A549 (cell line): ENCODE results near the gene ZNF583. TPM values are rescaled to one million over a fixed set of nuclear protein-coding genes. Genes with fewer than 3 reads are reported as not detected.

Source experiments
- ATAC-seq, 2 experiments: fragments of 200-7000 bp in 1 of 2; fragments of >200 bp in 1 of 2; cut with Nextera tagmentation in 1 of 2; cut with Tn5 transposase in 1 of 2; 3 replicates each; pipeline versions ENCODE4 v1.8.0 to v1.9.1; 2018 to 2020; ENCODE audit warnings: mild to moderate bottlenecking in 1 of 2, moderate library complexity in 1 of 2
- CTCF ChIA-PET: fragments of 300-600 bp; sonication (Branson Sonifier 250); formaldehyde crosslinking; extraction: SDS; loops from one replicate; lab custom pipeline; 2021; ENCODE audit warnings: antibody characterized with exemption, inconsistent platforms; lab: Yijun Ruan, JAX
- POLR2A ChIA-PET: fragments of 350-600 bp; formaldehyde crosslinking; extraction: SDS; loops from one replicate; lab custom pipeline; 2021; ENCODE audit warnings: antibody characterized with exemption, inconsistent platforms; lab: Yijun Ruan, JAX
- DNase-seq, 2 experiments: peaks; one replicate each; pipeline versions ENCODE4 v3.0.0 to v3.0.0-alpha.2; 2011 to 2016; ENCODE audit warnings: low read depth in 1 of 2, low spot score in 1 of 2
- FAIRE-seq: peaks from 2 replicates; lab custom pipeline; 2011; peaks lifted over from hg19 to GRCh38; lab: Jason Lieb, UNC
- H3K27ac ChIP-seq, 2 experiments: fragments of >200 bp; sonication (Bioruptor Twin); formaldehyde crosslinking; 3 replicates each; pipeline ENCODE4 v1.5.1; 2016 to 2017
- H3K4me1 ChIP-seq: fragments of >200 bp; sonication (Bioruptor Twin); formaldehyde crosslinking; 3 replicates; pipeline ENCODE4 v1.6.1; 2016
- H3K4me2 ChIP-seq: fragments of >200 bp; sonication (Bioruptor Twin); formaldehyde crosslinking; 3 replicates; pipeline ENCODE4 v1.6.1; 2016
- H3K4me3 ChIP-seq: fragments of >200 bp; sonication (Bioruptor Twin); formaldehyde crosslinking; 3 replicates; pipeline ENCODE4 v1.5.1; 2016
- H3K9me3 ChIP-seq: fragments of >200 bp; sonication (Bioruptor Twin); formaldehyde crosslinking; 3 replicates; pipeline ENCODE4 v1.6.1; 2016
- BHLHE40 ChIP-seq: IDR thresholded peaks from 2 replicates; pipeline ENCODE4 v1.6.1; 2012; ENCODE audit warnings: low read depth, low read length, inconsistent platforms
- CBX8 ChIP-seq: fragments of 200-600 bp; sonication (generic); IDR thresholded peaks from 2 replicates; pipeline ENCODE4 v1.6.1; 2016
- CEBPB ChIP-seq, 2 experiments: fragments of >200 bp in 1 of 2; sonication (Bioruptor Twin) in 1 of 2; formaldehyde crosslinking in 1 of 2; IDR thresholded peaks; 2 replicates each; pipeline ENCODE4 v1.6.1; 2012 to 2016
- CHD2 ChIP-seq: fragments of 150-350 bp; IDR thresholded peaks from 2 replicates; pipeline ENCODE4 v1.6.1; 2014; ENCODE audit warnings: low read length; ENCODE audit not compliant: partially characterized antibody
- CTCF ChIP-seq: fragments of >200 bp; sonication (Bioruptor Twin); formaldehyde crosslinking; IDR thresholded peaks from 3 replicates; pipeline ENCODE4 v1.5.1; 2016
- EHF ChIP-seq: fragments of 250-450 bp; sonication (Bioruptor Pico); IDR thresholded peaks from 2 replicates; pipeline ENCODE4 v1.5.0; 2020; ENCODE audit warnings: mild to moderate bottlenecking
- EHMT2 ChIP-seq: fragments of 200-600 bp; sonication (generic); IDR thresholded peaks from 2 replicates; pipeline ENCODE4 v1.6.1; 2016; ENCODE audit warnings: antibody characterized with exemption, low read depth, mild to moderate bottlenecking, moderate library complexity
- ELK1 ChIP-seq: fragments of 150-350 bp; IDR thresholded peaks from 2 replicates; pipeline ENCODE4 v1.6.1; 2014; ENCODE audit warnings: low read depth, mild to moderate bottlenecking, low read length
- EP300 ChIP-seq, 2 experiments: fragments of >200 bp; sonication (Bioruptor Twin); formaldehyde crosslinking; IDR thresholded peaks; 2 replicates in 1 of 2; 3 replicates in 1 of 2; pipeline ENCODE4 v1.6.1; 2016 to 2017
- ESRRA ChIP-seq: fragments of 150-350 bp; IDR thresholded peaks from 2 replicates; pipeline ENCODE4 v1.6.1; 2014; ENCODE audit warnings: mild to moderate bottlenecking, low read length, borderline replicate concordance
- FOSB ChIP-seq: fragments of 250-450 bp; sonication (Bioruptor Pico); IDR thresholded peaks from 2 replicates; pipeline ENCODE4 v1.5.0; 2020; ENCODE audit warnings: mild to moderate bottlenecking, moderate library complexity
- FOXS1 ChIP-seq: fragments of 250-450 bp; sonication (Bioruptor Pico); IDR thresholded peaks from 2 replicates; pipeline ENCODE4 v1.5.0; 2020; ENCODE audit warnings: mild to moderate bottlenecking, moderate library complexity
- HDAC2 ChIP-seq: fragments of 200-600 bp; sonication (generic); IDR thresholded peaks from 2 replicates; pipeline ENCODE4 v1.6.1; 2016
- HOXA7 ChIP-seq: fragments of 250-450 bp; sonication (Bioruptor Pico); IDR thresholded peaks from 2 replicates; pipeline ENCODE4 v1.5.0; 2020; ENCODE audit warnings: mild to moderate bottlenecking, moderate library complexity
- HOXB13 ChIP-seq: fragments of 250-450 bp; sonication (Bioruptor Pico); IDR thresholded peaks from 2 replicates; pipeline ENCODE4 v1.5.0; 2020; ENCODE audit warnings: low read depth, mild to moderate bottlenecking, moderate library complexity
- KDM1A ChIP-seq: fragments of 200-600 bp; sonication (generic); IDR thresholded peaks from 2 replicates; pipeline ENCODE4 v1.6.1; 2016; ENCODE audit warnings: low read depth, mild to moderate bottlenecking
- KDM5A ChIP-seq: fragments of 200-600 bp; sonication (generic); IDR thresholded peaks from 2 replicates; pipeline ENCODE4 v1.6.1; 2016; ENCODE audit warnings: antibody characterized with exemption, mild to moderate bottlenecking
- MAX ChIP-seq: IDR thresholded peaks from 2 replicates; pipeline ENCODE4 v1.6.1; 2012
- MYC ChIP-seq: IDR thresholded peaks from 2 replicates; pipeline ENCODE4 v1.6.1; 2012; ENCODE audit warnings: mild to moderate bottlenecking, inconsistent platforms, low read length, improper control_type of control experiment, borderline replicate concordance
- PHF8 ChIP-seq: fragments of 200-600 bp; sonication (generic); IDR thresholded peaks from 2 replicates; pipeline ENCODE4 v1.6.1; 2016; ENCODE audit warnings: low read depth, mild to moderate bottlenecking, antibody characterized with exemption, moderate library complexity, borderline replicate concordance
- POLR2A ChIP-seq: IDR thresholded peaks from 2 replicates; pipeline ENCODE4 v1.6.1; 2012; ENCODE audit warnings: mild to moderate bottlenecking, low read length
- RCOR1 ChIP-seq: fragments of 150-350 bp; IDR thresholded peaks from 2 replicates; pipeline ENCODE4 v1.6.1; 2014; ENCODE audit warnings: antibody characterized with exemption, low read length, low read depth
- REST ChIP-seq: fragments of 200-600 bp; sonication (generic); IDR thresholded peaks from 2 replicates; pipeline ENCODE4 v1.6.1; 2016; ENCODE audit warnings: antibody characterized with exemption, mild to moderate bottlenecking, moderate library complexity
- RFX5 ChIP-seq: fragments of 450-650 bp; IDR thresholded peaks from 2 replicates; pipeline ENCODE4 v1.7.1; 2014; ENCODE audit warnings: antibody characterized with exemption, mild to moderate bottlenecking, moderate library complexity
- RNF2 ChIP-seq: fragments of 200-600 bp; sonication (generic); IDR thresholded peaks from 2 replicates; pipeline ENCODE4 v1.6.1; 2016; ENCODE audit warnings: low read depth, mild to moderate bottlenecking, antibody characterized with exemption, moderate library complexity, borderline replicate concordance
- SMC3 ChIP-seq: fragments of >200 bp; sonication (Bioruptor Twin); formaldehyde crosslinking; IDR thresholded peaks from 3 replicates; pipeline ENCODE4 v1.6.1; 2018; ENCODE audit warnings: inconsistent platforms
- TFCP2L1 ChIP-seq: fragments of 250-450 bp; sonication (Bioruptor Pico); IDR thresholded peaks from 2 replicates; pipeline ENCODE4 v1.5.0; 2021; ENCODE audit warnings: mild to moderate bottlenecking
- TP53 ChIP-seq: fragments of 250-450 bp; sonication (Bioruptor Pico); IDR thresholded peaks from 2 replicates; pipeline ENCODE4 v1.5.0; 2021; ENCODE audit warnings: mild to moderate bottlenecking, moderate library complexity
- ZC3H11A ChIP-seq: fragments of 450-650 bp; IDR thresholded peaks from 2 replicates; pipeline ENCODE4 v1.6.1; 2014; ENCODE audit warnings: antibody characterized with exemption, mild to moderate bottlenecking
- ZFP36 ChIP-seq: fragments of 450-650 bp; IDR thresholded peaks from 2 replicates; pipeline ENCODE4 v1.6.1; 2014; ENCODE audit warnings: borderline replicate concordance; ENCODE audit not compliant: partially characterized antibody
- ZNF302 ChIP-seq: fragments of 250-450 bp; sonication (Bioruptor Pico); IDR thresholded peaks from 2 replicates; pipeline ENCODE4 v1.9.0; 2021; ENCODE audit warnings: inconsistent platforms, mild to moderate bottlenecking, moderate library complexity
- ZSCAN20 ChIP-seq: fragments of 250-450 bp; sonication (Bioruptor Pico); IDR thresholded peaks from 2 replicates; pipeline ENCODE4 v1.8.0; 2022; ENCODE audit warnings: mild to moderate bottlenecking, moderate library complexity
- WGBS: methylation state at CpG from one replicate; pipeline ENCODE4 v1.1.6; 2017; ENCODE audit errors: missing lambda C conversion rate; 5-methylcytosine and 5-hydroxymethylcytosine counted together
- polyA plus RNA-seq, 4 experiments: library from polyadenylated mRNA; depleted of rRNA in 3 of 4; stranded (reverse); fragments of >200 nt; fragmentation: RNase III in 1 of 4; extraction: RNeasy Plus Mini Kit Qiagen cat#74134 plus additional on column Dnase treatment in 1 of 4; gene quantifications; 2 replicates in 3 of 4; 3 replicates in 1 of 4; pipeline ENCODE4 v1.2.3, GENCODE V29; 2011 to 2017
- TF ChIP-seq, protein P1 (sequence below): fragments of 450-650 bp; IDR thresholded peaks from 2 replicates; pipeline ENCODE4 v1.6.1; 2014; ENCODE audit warnings: antibody characterized with exemption
- TF ChIP-seq, protein P2 (sequence below): fragments of >200 bp; sonication (Bioruptor Twin); formaldehyde crosslinking; IDR thresholded peaks from 2 replicates; pipeline ENCODE4 v1.6.1; 2016

The ZNF583 gene
- polyA plus RNA-seq, 2 of the 4 experiments (the other 2 are of a cell fraction): 2.9 to 4.8 TPM

- ATAC-seq (peak; percentile 96 to 99), DNase-seq (peak; percentile 90 to 97), FAIRE-seq (peak; percentile 61)
- Histone ChIP-seq H3K4me1 (no peaks in the 10 kb centered on the region), H3K9me3 (peaks cover 77% of the 10 kb centered on the region), H3K4me3 (peak within 1 kb of the TSS; percentile 46), H3K27ac (peak within 1 kb of the TSS; percentile 71 to 89), H3K4me2 (peak within 1 kb of the TSS; percentile 61)
- ChIA-PET POLR2A (interaction anchor here (0.6 kb wide), 1 partner anchor 273 kb away, joined by 3 read pairs; no protein-coding TSS in a partner anchor), CTCF (interaction anchor here (0.6 to 2.5 kb wide), 13 partner anchors 8 to 408 kb away, joined by 3 to 18 read pairs (median 4); partner anchors contain the start of gene ZNF583)
- 8% methylated on average over 73 of the region's 73 CpGs for whole genome bisulfite sequencing
- TF ChIP-seq ZNF302 (CRISPR knock-in tag) (no peak), CEBPB (IDR thresholded peaks at IDR 0.05) (no peak), ZC3H11A (no peak), ZFP36 (no peak), RNF2 (no peak), TFCP2L1 (CRISPR knock-in tag) (no peak), POLR2A (peak; percentile 8; the same call in 1 of the 2 replicates), KDM1A (no peak), PHF8 (no peak), EHMT2 (no peak), MAX (peak; percentile 79), FOSB (CRISPR knock-in tag) (no peak), CHD2 (peak; percentile 91), MYC (no peak), EHF (CRISPR knock-in tag) (no peak), CTCF (peak; percentile 42), RCOR1 (no peak), ESRRA (no peak), HDAC2 (no peak), TP53 (no peak), KDM5A (no peak), HOXB13 (CRISPR knock-in tag) (0 out of 2 replicates have a peak, but pooled peaks have one; percentile 6), BHLHE40 (no peak), CBX8 (no peak), RFX5 (no peak), HOXA7 (CRISPR knock-in tag) (no peak), SMC3 (0 out of 3 replicates have a peak, but pooled peaks have one; percentile 20), REST (peak; percentile 59), EP300 (IDR thresholded peaks at IDR 0.05) (no peak), FOXS1 (no peak), ELK1 (no peak), ZSCAN20 (CRISPR knock-in tag) (no peak)
- TF ChIP-seq, protein P1, sequence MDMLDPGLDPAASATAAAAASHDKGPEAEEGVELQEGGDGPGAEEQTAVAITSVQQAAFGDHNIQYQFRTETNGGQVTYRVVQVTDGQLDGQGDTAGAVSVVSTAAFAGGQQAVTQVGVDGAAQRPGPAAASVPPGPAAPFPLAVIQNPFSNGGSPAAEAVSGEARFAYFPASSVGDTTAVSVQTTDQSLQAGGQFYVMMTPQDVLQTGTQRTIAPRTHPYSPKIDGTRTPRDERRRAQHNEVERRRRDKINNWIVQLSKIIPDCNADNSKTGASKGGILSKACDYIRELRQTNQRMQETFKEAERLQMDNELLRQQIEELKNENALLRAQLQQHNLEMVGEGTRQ: 0 out of 2 replicates have a peak, but pooled peaks have one; percentile 7
- TF ChIP-seq, protein P2, sequence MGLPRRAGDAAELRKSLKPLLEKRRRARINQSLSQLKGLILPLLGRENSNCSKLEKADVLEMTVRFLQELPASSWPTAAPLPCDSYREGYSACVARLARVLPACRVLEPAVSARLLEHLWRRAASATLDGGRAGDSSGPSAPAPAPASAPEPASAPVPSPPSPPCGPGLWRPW: no peak
These were observed 10.8 kb upstream of the ZNF583 start, which contains the start of gene ZNF582 for GRCh38 chr19:56393119-56394012. Gene ZNF582, minus strand, starts transcription at chr19:56393534. Its CDS starts 1,782 bp downstream, at chr19:56391752.
